Liver (tissue), 3 donors: ENCODE measurements around the gene DISC1.

ENCODE experiments used
- EGR1 ChIP-seq, 2 donors: IDR thresholded peaks; 2 replicates each; pipeline ENCODE4 v1.6.1; 2016 to 2018; ENCODE audit warnings: antibody characterized with exemption in 2 of 2, low read depth in 2 of 2
- FOXA1 ChIP-seq: IDR thresholded peaks from 2 replicates; pipeline ENCODE4 v1.6.1; 2016; ENCODE audit warnings: antibody characterized with exemption
- JUND ChIP-seq, 2 donors: IDR thresholded peaks; 2 replicates each; pipeline ENCODE4 v1.6.1; 2016; ENCODE audit warnings: antibody characterized with exemption in 2 of 2
- RAD21 ChIP-seq, 2 donors: IDR thresholded peaks; 2 replicates each; pipeline ENCODE4 v1.6.1; 2016; ENCODE audit warnings: antibody characterized with exemption in 2 of 2, mild to moderate bottlenecking in 2 of 2
- RXRA ChIP-seq, 2 donors: IDR thresholded peaks; 2 replicates each; pipeline ENCODE4 v1.6.1; 2017 to 2018; ENCODE audit warnings: antibody characterized with exemption in 2 of 2, mild to moderate bottlenecking in 1 of 2
- SP1 ChIP-seq: IDR thresholded peaks from 2 replicates; pipeline ENCODE4 v1.6.1; 2018; ENCODE audit warnings: antibody characterized with exemption, mild to moderate bottlenecking
- YY1 ChIP-seq: IDR thresholded peaks from 2 replicates; pipeline ENCODE4 v1.6.1; 2016; ENCODE audit warnings: antibody characterized with exemption, mild to moderate bottlenecking
- TF ChIP-seq, protein P1 (sequence below): fragments of 150-350 bp; IDR thresholded peaks from 2 replicates; pipeline ENCODE4 v1.5.1; 2017; ENCODE audit warnings: improper control_type of control experiment, low read depth, low read length; ENCODE audit not compliant: missing input control
- TF ChIP-seq, protein P2 (sequence below): IDR thresholded peaks from 2 replicates; pipeline ENCODE4 v1.6.1; 2016; ENCODE audit warnings: antibody characterized with exemption
- TF ChIP-seq, protein P3 (sequence below): IDR thresholded peaks from 2 replicates; pipeline ENCODE4 v1.6.1; 2016; ENCODE audit warnings: antibody characterized with exemption
- donor health status: healthy.
- donor health status: healthy.

DNA sequence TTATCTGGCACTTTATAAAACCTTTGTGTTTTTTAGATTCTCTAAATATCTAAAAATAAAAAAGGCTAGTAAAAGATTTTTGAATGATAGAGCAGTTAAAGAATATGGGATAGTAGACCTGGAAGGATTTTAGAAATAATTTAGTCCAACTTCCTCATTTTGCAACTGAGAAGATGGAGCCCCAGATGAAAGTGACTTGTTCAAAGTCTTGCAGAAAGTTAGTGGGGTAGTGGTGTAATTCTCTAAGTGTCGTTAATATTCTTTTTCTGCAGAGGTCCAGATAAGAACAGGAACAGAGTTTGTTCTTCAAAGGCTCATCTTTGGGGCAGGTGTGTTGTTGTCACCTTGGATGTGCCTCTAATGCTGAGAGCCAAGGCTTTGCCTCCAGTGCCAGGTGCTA is 159.5 kb downstream of the DISC1 start:
- TF ChIP-seq, protein P1, sequence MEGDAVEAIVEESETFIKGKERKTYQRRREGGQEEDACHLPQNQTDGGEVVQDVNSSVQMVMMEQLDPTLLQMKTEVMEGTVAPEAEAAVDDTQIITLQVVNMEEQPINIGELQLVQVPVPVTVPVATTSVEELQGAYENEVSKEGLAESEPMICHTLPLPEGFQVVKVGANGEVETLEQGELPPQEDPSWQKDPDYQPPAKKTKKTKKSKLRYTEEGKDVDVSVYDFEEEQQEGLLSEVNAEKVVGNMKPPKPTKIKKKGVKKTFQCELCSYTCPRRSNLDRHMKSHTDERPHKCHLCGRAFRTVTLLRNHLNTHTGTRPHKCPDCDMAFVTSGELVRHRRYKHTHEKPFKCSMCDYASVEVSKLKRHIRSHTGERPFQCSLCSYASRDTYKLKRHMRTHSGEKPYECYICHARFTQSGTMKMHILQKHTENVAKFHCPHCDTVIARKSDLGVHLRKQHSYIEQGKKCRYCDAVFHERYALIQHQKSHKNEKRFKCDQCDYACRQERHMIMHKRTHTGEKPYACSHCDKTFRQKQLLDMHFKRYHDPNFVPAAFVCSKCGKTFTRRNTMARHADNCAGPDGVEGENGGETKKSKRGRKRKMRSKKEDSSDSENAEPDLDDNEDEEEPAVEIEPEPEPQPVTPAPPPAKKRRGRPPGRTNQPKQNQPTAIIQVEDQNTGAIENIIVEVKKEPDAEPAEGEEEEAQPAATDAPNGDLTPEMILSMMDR, result no peak
- no peak for TF ChIP-seq RXRA (IDR thresholded peaks at IDR 0.05)
- TF ChIP-seq EGR1 (IDR thresholded peaks at IDR 0.05; ENCODE audit: low read depth in 2 of 2), result no peak
- no peak for TF ChIP-seq RAD21 (IDR thresholded peaks at IDR 0.05)
- no peak for TF ChIP-seq FOXA1
- TF ChIP-seq, protein P2, sequence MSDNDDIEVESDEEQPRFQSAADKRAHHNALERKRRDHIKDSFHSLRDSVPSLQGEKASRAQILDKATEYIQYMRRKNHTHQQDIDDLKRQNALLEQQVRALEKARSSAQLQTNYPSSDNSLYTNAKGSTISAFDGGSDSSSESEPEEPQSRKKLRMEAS, result no peak
- no peak for TF ChIP-seq JUND (IDR thresholded peaks at IDR 0.05)
- TF ChIP-seq, protein P3, sequence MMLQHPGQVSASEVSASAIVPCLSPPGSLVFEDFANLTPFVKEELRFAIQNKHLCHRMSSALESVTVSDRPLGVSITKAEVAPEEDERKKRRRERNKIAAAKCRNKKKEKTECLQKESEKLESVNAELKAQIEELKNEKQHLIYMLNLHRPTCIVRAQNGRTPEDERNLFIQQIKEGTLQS, result no peak
- no peak for TF ChIP-seq YY1
- no peak for TF ChIP-seq SP1
